GM19239 (cell line): ENCODE measurements around the gene CWH43.
A peak's percentile ranks its signal among the peaks of the same experiment; 100 is the strongest.
"Not testable (repeated sequence)": the region's sequence is repeated elsewhere in the genome, so short reads cannot be mapped to it uniquely, and the experiment has no call there.

Experiments
- DNase-seq: peaks from one replicate; pipeline ENCODE4 v3.0.0; 2011; ENCODE audit warnings: low spot score; ENCODE audit not compliant: insufficient read length
- FAIRE-seq: peaks from 2 replicates; lab custom pipeline; 2011; peaks lifted over from hg19 to GRCh38; lab: Jason Lieb, UNC

The CWH43 gene

DNA sequence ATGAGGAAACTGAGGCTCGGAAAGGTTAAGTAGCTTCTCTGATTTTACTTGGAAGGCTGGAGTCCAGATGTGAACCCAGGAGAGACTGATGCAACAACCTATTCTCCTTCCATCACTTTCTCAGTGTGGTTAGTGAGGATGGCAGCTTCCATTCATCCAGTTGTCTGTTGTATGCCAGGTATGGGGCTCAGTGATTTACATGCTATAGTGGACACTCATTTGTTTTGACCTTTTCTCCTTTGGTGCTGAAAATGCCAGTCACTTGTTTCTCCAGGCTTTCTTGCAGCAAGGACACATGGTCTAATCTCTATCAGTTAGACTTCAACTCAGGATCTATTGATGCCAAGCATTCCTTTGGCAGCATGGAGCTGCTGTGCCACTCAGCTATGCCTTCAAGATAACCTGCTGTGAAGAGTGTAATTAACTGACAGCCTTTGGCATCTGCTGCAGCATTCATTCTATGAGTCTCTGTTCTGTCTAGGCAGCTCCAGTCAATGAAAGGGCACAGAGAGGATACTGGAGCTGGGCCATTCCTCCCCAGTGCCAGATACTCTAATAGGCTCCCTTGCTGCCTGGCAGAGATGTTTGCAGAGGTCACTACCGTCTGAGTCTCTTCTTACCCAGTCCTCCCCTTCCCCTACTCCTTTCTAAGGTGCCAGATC is 11.0 kb upstream of the CWH43 start:
- FAIRE-seq, result no peak
- no peak for DNase-seq

DNA sequence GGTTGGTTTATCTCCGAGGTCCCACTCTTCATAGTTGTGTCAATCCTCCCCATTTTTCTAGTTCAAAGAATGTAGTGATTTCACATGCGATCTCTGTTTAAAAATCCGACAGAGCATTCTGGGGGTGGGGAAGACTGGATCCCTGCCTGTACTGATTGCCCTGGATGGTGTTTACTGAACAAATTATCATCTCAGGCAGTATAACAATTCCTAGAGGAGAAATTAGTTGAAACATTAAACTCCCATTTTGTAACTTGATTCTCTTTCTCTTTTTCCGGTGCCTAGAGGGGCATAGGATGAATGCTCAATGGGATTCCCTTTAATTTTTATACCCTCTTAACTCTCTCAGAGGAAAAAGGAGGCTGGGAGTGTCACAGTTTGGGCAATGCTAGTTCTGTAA is 10.0 kb upstream of the CWH43 start:
- FAIRE-seq (no peak), DNase-seq (no peak)

- no peak for FAIRE-seq
- DNase-seq, result no peak
These were observed 6.0 kb upstream of the CWH43 start for GRCh38 chr4:48979914-48980579.

GRCh38 chr4:48984005-48984404 is 2.1 kb upstream of the CWH43 start:
- not testable (repeated sequence) for DNase-seq, FAIRE-seq

DNA sequence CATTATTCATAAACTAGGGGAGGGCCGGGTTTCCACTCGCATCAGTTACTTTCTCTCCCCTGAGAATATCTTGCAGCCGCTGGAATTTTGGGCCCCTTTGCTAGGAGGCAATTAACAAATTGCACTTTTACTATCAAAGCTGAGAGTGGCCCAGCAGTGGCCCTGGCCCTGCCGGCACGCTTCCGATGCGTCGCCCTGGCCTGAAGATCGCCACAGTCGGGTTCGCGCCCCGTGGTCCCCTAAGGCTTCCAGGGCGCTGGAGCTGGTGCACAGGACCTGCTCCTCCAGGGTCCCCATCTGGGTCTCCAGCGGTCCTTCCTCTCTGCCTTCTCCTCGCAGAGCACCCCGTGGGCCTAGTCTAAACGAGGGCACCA is 486 bp upstream of the CWH43 start:
- no peak for FAIRE-seq
- DNase-seq, result no peak

GRCh38 chr4:48986654-48987164 is 634 bp downstream of the CWH43 start:
- DNase-seq (no peak), FAIRE-seq (no peak)

GRCh38 chr4:48989461-48990203 is 3.6 kb downstream of the CWH43 start:
- FAIRE-seq (no peak), DNase-seq (no peak)

DNA sequence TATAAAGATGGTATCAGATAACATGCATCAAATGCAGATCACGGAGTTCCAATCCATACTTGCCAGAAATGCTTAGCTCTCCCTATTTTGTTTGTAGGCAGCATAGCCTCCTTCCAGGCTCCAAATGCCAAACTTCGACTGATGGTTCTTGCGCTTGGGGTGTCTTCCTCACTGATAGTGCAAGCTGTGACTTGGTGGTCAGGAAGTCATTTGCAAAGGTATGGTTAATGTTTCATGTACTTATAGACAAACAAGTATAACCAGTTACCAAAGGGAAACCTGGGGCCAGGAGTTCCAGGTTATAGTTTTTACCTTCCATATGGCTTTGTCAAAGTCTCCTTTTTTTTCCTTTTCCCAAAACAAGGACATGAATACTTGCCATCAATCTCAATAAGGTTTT is 5.3 kb downstream of the CWH43 start:
- no peak for FAIRE-seq

DNA sequence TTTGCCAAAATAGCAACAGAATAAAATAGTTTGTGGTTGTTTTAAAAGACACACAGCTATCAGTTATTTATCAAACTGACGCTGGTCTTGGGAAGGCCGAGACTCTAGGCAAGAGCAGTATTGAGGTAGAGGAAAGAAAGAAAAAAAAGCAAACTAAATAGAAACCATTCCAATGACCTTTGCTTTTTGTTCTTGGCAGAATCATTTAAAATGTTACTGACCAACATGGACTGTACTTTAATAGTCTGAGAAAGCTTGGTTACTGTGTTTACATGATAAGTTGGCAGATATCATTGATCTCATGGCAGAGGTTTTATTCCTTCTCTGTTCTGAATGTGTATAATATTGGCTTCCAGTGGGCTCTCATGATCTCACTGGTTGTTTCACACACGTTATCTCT is 11.9 kb downstream of the CWH43 start:
- DNase-seq, result no peak
- no peak for FAIRE-seq

More for the DNA sequence above, 5.3 kb downstream of the CWH43 start:
- DNase-seq, result no peak

DNA sequence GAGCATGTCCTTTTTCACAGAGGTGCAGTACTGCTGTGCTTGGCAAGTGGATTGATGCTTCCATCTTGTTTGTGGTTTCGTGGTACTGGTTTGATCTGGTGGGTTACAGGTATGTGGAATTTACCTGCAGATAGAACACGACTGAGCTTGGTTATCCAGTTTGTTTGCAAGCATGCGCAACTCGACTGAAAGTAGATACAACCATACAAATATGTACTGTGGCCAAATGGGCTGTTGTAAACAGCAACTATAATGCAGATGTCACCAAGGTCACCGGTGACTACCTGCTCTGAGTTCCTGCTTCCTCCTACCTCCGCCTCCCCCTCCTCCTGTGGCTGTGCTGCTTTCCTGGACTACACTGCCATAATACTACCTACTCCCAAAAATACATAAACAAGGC is 12.4 kb downstream of the CWH43 start:
- DNase-seq (no peak), FAIRE-seq (no peak)

DNA sequence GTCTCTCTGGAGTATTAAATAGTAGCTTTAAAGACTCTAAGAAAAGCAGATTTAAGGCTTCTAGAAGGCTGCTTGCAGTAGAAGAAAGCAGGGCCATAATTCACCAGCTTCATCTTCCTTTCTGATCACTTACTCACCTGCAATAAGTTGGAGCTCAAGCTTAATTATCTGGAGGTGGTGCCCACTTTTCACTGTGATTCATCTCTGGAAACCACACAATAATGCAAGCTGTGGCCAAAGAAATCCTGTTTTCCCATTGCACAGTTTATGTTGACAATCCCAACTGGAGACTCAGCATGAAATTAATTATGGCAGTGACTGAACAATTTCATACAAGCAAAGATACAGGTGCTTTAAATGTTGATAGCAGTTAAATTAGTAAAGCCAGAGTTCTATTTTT is 14.7 kb downstream of the CWH43 start:
- no peak for FAIRE-seq
- DNase-seq, result no peak

DNA sequence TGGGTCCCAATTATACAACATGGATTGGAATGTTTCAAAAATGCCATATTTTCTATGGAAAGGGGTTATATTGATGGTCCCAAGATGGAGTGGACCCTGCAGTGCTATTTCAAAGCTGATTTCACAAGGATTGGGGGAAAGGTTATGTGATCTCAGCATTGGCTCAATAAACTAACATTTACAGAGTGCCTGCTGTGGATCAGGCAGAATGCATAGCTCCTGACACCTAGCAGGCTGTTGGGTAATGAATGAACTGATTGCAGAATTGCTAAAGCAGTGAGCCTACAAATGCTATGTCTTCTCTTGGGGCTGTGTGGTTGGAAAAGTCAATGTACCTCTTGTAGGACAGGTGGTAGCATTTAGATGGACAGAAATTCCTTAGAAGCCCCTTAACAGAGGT is 16.9 kb downstream of the CWH43 start:
- no peak for DNase-seq
- FAIRE-seq, result no peak

- no peak for FAIRE-seq
These were observed 32.7 kb downstream of the CWH43 start for GRCh38 chr4:49018718-49019295.

DNA sequence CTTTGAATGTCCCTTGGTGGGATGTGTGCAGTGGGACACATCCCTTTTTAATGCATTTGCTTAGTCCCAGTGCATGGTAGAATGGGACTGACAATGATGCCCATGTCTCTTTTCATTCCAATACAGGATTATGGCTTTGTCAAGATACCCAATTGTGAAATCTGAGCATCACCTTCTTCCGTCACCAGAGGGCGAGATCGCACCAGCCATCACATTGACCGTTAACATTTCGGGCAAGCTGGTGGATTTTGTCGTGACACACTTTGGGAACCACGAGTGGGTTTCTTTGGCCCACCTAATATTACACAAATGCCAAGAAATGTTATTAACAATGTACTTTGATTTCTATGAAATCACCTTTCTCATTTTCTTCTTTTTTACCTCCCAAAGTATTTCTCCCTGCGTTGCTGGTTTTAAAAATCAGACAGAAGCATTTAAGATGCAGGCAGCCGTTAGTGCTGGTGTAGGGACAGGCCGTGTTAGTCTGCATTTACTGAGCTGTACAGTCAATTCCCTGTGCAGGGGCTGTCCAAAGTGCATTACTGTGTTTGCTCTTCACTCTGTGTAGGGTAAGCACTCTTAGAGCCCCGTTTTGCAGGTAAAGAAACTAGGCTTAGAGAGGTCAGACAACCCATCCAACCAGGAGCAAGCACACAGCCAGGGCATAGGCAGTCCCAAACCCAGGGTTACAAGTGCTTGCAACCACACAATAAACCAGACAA is 46.5 kb downstream of the CWH43 start:
- DNase-seq, result no peak

More at GRCh38 chr4:49018718-49019295, 32.7 kb downstream of the CWH43 start:
- no peak for DNase-seq

DNA sequence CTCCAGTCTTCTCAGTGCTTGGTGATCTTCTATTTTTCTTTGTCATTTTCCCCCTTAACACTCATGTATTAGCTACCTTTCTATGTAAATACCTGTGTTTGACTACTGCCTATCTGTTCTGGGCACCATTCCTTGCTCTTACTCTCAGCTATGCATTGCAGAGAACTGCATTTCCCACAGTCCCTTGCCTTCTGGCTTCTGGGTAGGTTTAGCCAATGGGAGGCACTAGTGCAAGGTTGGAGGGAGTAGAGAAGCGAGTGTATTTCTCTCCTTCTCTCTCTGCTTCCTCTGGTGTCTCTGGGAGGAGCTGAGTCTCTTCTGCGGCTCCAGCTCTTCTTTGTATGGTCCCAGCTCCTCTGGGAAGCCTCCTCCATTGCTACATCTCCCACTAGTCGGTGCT is 50.5 kb downstream of the CWH43 start:
- DNase-seq, result no peak
- no peak for FAIRE-seq

More for the DNA sequence above, 46.5 kb downstream of the CWH43 start:
- peak; percentile 55 for FAIRE-seq

DNA sequence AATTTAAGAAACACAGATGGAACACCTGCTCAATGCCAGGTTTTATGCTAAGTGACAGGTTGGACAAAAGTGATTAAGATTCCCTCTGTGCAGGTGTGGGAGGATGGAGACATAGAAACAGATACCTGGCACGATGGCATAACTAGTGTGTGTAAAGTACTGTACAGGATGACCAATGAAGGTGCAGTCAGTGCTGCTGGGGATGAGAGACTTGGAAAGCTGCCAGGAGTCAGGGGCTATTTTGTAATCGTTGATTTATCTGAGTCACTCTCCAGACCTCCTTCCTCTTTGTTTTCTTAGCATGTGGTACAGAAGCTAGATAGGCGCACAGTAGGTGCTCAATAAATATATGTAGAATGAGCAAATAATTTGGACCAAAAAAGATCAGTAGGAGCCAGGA is 58.2 kb downstream of the CWH43 start:
- FAIRE-seq (no peak), DNase-seq (no peak)

- DNase-seq (no peak), FAIRE-seq (no peak)
These were observed 72.2 kb downstream of the CWH43 start for GRCh38 chr4:49058306-49058705.

DNA sequence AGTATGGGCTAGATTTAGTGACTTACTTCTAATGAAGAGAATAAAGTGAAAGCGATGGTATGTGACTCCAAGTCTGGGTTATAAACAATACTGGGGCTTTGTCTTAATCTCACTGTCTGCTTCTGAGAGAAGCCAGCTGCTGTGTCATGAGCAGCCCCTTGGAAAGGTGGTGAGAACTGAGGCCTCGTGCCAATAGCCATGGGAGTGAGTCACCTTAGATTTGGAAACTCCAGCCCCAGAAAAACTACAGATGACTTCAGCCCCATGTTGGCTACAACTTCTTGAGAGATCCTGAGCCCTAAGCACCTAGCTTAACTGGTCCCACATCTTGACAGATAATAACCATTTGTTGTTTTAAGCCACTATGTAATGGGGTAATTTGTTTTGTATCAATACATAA is 77.6 kb downstream of the CWH43 start:
- no peak for DNase-seq
- no peak for FAIRE-seq

DNA sequence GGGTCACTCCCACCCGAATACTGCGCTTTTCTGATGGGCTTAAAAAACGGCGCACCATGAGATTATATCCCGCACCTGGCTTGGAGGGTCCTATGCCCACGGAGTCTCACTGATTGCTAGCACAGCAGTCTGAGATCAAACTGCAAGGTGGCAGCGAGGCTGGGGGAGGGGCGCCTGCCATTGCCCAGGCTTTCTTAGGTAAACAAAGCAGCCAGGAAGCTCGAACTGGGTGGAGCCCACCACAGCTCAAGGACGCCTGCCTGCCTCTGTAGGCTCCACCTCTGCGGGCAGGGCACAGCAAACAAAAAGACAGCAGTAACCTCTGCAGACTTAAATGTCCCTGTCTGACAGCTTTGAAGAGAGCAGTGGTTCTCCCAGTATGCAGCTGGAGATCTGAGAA is 86.1 kb downstream of the CWH43 start:
- FAIRE-seq, DNase-seq: not testable (repeated sequence)

GRCh38 chr4:49091883-49092282 is 105.8 kb downstream of the CWH43 start:
- not testable (repeated sequence) for FAIRE-seq, DNase-seq
